Karpas-422 (cell line): ENCODE measurements around the gene DLL4. TPM values are rescaled to one million over a fixed set of nuclear protein-coding genes. Genes with fewer than 3 reads are reported as not detected.

Experiments used
- DNase-seq: peaks from one replicate; pipeline ENCODE4 v3.0.0-alpha.2; 2015
- H2AFZ ChIP-seq: fragments of 200-600 bp; sonication (generic); 2 replicates; pipeline ENCODE4 v1.6.1; 2014; ENCODE audit warnings: antibody characterized with exemption, low read length, mixed read lengths
- H3K27ac ChIP-seq: fragments of 200-600 bp; sonication (generic); 2 replicates; pipeline ENCODE4 v1.5.1; 2014; ENCODE audit warnings: mild to moderate bottlenecking, low read length, moderate library complexity
- H3K27me3 ChIP-seq: fragments of 200-600 bp; sonication (generic); 2 replicates; pipeline ENCODE4 v1.6.1; 2014; ENCODE audit warnings: low read length, mixed read lengths
- H3K36me3 ChIP-seq: fragments of 200-600 bp; sonication (generic); 2 replicates; pipeline ENCODE4 v1.6.1; 2014; ENCODE audit warnings: low read length, mixed read lengths; ENCODE audit not compliant: insufficient read depth
- H3K4me1 ChIP-seq: fragments of 200-600 bp; sonication (generic); 2 replicates; pipeline ENCODE4 v1.6.1; 2014; ENCODE audit warnings: mild to moderate bottlenecking, low read length, mixed read lengths
- H3K4me2 ChIP-seq: fragments of 200-600 bp; sonication (generic); 2 replicates; pipeline ENCODE4 v1.6.1; 2014; ENCODE audit warnings: low read length, low read depth, mild to moderate bottlenecking; ENCODE audit not compliant: poor library complexity, severe bottlenecking
- H3K4me3 ChIP-seq: fragments of 200-600 bp; sonication (generic); 2 replicates; pipeline ENCODE4 v1.5.1; 2014; ENCODE audit warnings: mild to moderate bottlenecking, antibody characterized with exemption, low read length, mixed read lengths
- H3K79me2 ChIP-seq: fragments of 200-600 bp; sonication (generic); 2 replicates; pipeline ENCODE4 v1.6.1; 2014; ENCODE audit warnings: mild to moderate bottlenecking, low read length, mixed read lengths
- H3K9ac ChIP-seq: fragments of 200-600 bp; sonication (generic); 2 replicates; pipeline ENCODE4 v1.6.0; 2014; ENCODE audit warnings: low read length
- H3K9me2 ChIP-seq: fragments of 200-600 bp; sonication (generic), shearing (Covaris generic); replicated peaks from 2 replicates; pipeline ENCODE4 v1.6.0; 2014; ENCODE audit warnings: mild to moderate bottlenecking, low read length, moderate library complexity; ENCODE audit not compliant: insufficient read depth
- H3K9me3 ChIP-seq: fragments of 300-700, 200-600 bp; sonication (generic); 2 replicates; pipeline ENCODE4 v1.6.1; 2014; ENCODE audit warnings: low read length, mixed read lengths
- H4K20me1 ChIP-seq: fragments of 200-600 bp; sonication (generic); 2 replicates; pipeline ENCODE4 v1.6.1; 2014; ENCODE audit warnings: mild to moderate bottlenecking, antibody characterized with exemption, low read length, low read depth; ENCODE audit not compliant: insufficient read depth
- small RNA-seq: library from RNA; depleted of rRNA; stranded (forward); fragments of <200 nt; gene quantifications from one replicate; pipeline ENCODE3, GENCODE V24; 2014
- total RNA-seq: library from RNA; depleted of rRNA; stranded (reverse); fragments of >200 nt; shearing (Covaris generic); gene quantifications from 2 replicates; pipeline ENCODE4 v1.2.3, GENCODE V29; 2014; ENCODE audit warnings: low replicate concordance; rRNA removed

DLL4 gene
- total RNA-seq, 1 experiment from 2014 or later, result not detected

- Histone ChIP-seq H3K9ac (no peak overlapping the region), H3K27ac (no peak overlapping the region), H3K79me2 (no peaks in the 10 kb centered on the region), H2AFZ (no peak overlapping the region), H3K9me3 (no peaks in the 10 kb centered on the region), H3K36me3 (peaks cover 38% of the 10 kb centered on the region; the same call in 1 of the 2 replicates), H3K27me3 (no peaks in the 10 kb centered on the region), H4K20me1 (no peaks in the 10 kb centered on the region), H3K9me2 (no peaks in the 10 kb centered on the region), H3K4me1 (no peaks in the 10 kb centered on the region), H3K4me2 (no peak overlapping the region), H3K4me3 (no peak overlapping the region)
- DNase-seq, result no peak
These were observed 56.6 kb downstream of the DLL4 start for GRCh38 chr15:40985541-40986330.

- Histone ChIP-seq H3K79me2 (no peaks in the 10 kb centered on the region), H3K27ac (no peak overlapping the region), H3K4me3 (no peak overlapping the region), H2AFZ (no peak overlapping the region), H3K9ac (no peak overlapping the region), H3K4me2 (no peak overlapping the region), H3K9me3 (no peaks in the 10 kb centered on the region), H4K20me1 (no peaks in the 10 kb centered on the region), H3K27me3 (no peaks in the 10 kb centered on the region), H3K4me1 (no peaks in the 10 kb centered on the region), H3K36me3 (peaks cover 38% of the 10 kb centered on the region; the same call in 1 of the 2 replicates), H3K9me2 (no peaks in the 10 kb centered on the region)
- no peak for DNase-seq
These were observed 57.7 kb downstream of the DLL4 start for GRCh38 chr15:40986820-40987219.

- Histone ChIP-seq H3K4me3 (no peak overlapping the region), H3K4me1 (no peaks in the 10 kb centered on the region), H3K27me3 (no peaks in the 10 kb centered on the region), H3K27ac (no peak overlapping the region), H4K20me1 (no peaks in the 10 kb centered on the region), H3K9me3 (no peaks in the 10 kb centered on the region), H3K79me2 (no peaks in the 10 kb centered on the region), H3K36me3 (peaks cover 34% of the 10 kb centered on the region; the same call in 1 of the 2 replicates), H3K9me2 (no peaks in the 10 kb centered on the region), H3K9ac (no peak overlapping the region), H2AFZ (no peak overlapping the region), H3K4me2 (no peak overlapping the region)
- no peak for DNase-seq
These were observed 59.0 kb downstream of the DLL4 start for GRCh38 chr15:40988156-40988555.

Small RNA genes within 50 kb of the gene (small RNA-seq; reads per million reads assigned to genes)
- not detected for gene ISCA1P4

Other genes with a start within 250 kb of the DLL4 start
- gene RAD51, start 234.2 kb upstream of the DLL4 start, total RNA-seq, result 8.6 and 11.4 TPM in 2 replicates
- gene RMDN3, start 174.1 kb upstream of the DLL4 start, total RNA-seq, result 7.8 and 15.8 TPM in 2 replicates
- 173 and 503 TPM in 2 replicates for gene GCHFR, start 165.3 kb upstream of the DLL4 start, total RNA-seq
- 2.4 and 9.8 TPM in 2 replicates for gene C15orf62, start 159.4 kb upstream of the DLL4 start, total RNA-seq
- gene ZFYVE19, start 122.3 kb upstream of the DLL4 start, total RNA-seq, result 14.5 and 47.5 TPM in 2 replicates
- 14.8 and 46.6 TPM in 2 replicates for gene DNAJC17, start 121.9 kb upstream of the DLL4 start, total RNA-seq
- not detected in 2 replicates for gene PPP1R14D, start 100.6 kb upstream of the DLL4 start, total RNA-seq
- gene SPINT1, start 85.3 kb upstream of the DLL4 start, total RNA-seq, result 2.0 and 3.4 TPM in 2 replicates
- gene RHOV, start 55.1 kb upstream of the DLL4 start, total RNA-seq, result 0.69 TPM in 1 of 2 replicates, not detected in the other
- 12.6 and 18.1 TPM in 2 replicates for gene VPS18, start 34.9 kb upstream of the DLL4 start, total RNA-seq
- 41.6 and 45.5 TPM in 2 replicates for gene CHAC1, start 24.1 kb downstream of the DLL4 start, total RNA-seq
- gene INO80, start 186.9 kb downstream of the DLL4 start, total RNA-seq, result 20.3 and 31.4 TPM in 2 replicates